CD4-positive, alpha-beta T cell treated with Interleukin-15 for 4 hours (primary cell): ENCODE results near the gene SMCR8.
"Not testable (repeated sequence)": the region's sequence is repeated elsewhere in the genome, so short reads cannot be mapped to it uniquely, and the experiment has no call there.

ENCODE experiments used
- DNase-seq: peaks from one replicate; pipeline ENCODE4 v3.0.0-alpha.2; 2020; ENCODE audit warnings: low spot score

The SMCR8 gene

GRCh38 chr17:18361837-18362697 lies 47.0 kb downstream of the SMCR8 start:
- DNase-seq, result no peak

- DNase-seq, result no peak
These were observed 47.6 kb downstream of the SMCR8 start for GRCh38 chr17:18362698-18363100.

GRCh38 chr17:18363101-18364049 lies 48.3 kb downstream of the SMCR8 start, which contains the start of gene SHMT1:
TSS of gene SHMT1 (minus strand) at chr17:18363550. CDS start at chr17:18355981, 7,569 bp downstream.
- DNase-seq, result peak; percentile 89

GRCh38 chr17:18364166-18364565 lies 49.1 kb downstream of the SMCR8 start:
- no peak for DNase-seq

- no peak for DNase-seq
These were observed 53.9 kb downstream of the SMCR8 start for GRCh38 chr17:18368946-18369345.

- no peak for DNase-seq
These were observed 55.7 kb downstream of the SMCR8 start for GRCh38 chr17:18370761-18371160.

- no peak for DNase-seq
These were observed 56.4 kb downstream of the SMCR8 start for GRCh38 chr17:18371455-18371854.

- DNase-seq, result not testable (repeated sequence)
These were observed 58.1 kb downstream of the SMCR8 start for GRCh38 chr17:18373181-18373580.

GRCh38 chr17:18374216-18374615 lies 59.1 kb downstream of the SMCR8 start:
- no peak for DNase-seq
